Measurements from ENCODE around the gene ADGRA1. TPM values are rescaled to one million over a fixed set of nuclear protein-coding genes. Genes with fewer than 3 reads are reported as not detected.

ADGRA1 gene
- total RNA-seq, 4 donors from 2014 or later, result 0.07 to 1.0 TPM; not detected in 2

DNA sequence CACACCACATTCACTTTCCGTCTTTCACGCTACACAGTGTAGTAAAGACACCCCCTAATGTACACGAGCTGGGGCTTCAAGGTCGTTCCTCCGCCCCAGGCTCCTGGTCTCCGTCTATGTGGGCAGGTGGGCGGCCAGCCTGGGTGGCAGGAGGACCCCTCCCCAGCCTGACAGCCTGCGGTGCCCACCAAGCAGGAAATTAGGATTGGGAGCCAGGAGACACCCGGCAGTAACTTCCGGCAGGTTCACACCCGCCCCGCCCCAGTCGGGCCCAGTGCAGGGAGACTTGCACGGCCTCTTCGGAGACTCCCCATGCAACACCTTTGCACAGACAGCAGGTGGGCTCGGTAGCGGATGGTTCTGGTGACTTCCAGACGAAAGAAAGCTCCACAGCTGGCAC, 27.7 kb upstream of the ADGRA1 start:
- H3K4me3 ChIP-seq, result no peak overlapping the region
- TF ChIP-seq, protein P1, sequence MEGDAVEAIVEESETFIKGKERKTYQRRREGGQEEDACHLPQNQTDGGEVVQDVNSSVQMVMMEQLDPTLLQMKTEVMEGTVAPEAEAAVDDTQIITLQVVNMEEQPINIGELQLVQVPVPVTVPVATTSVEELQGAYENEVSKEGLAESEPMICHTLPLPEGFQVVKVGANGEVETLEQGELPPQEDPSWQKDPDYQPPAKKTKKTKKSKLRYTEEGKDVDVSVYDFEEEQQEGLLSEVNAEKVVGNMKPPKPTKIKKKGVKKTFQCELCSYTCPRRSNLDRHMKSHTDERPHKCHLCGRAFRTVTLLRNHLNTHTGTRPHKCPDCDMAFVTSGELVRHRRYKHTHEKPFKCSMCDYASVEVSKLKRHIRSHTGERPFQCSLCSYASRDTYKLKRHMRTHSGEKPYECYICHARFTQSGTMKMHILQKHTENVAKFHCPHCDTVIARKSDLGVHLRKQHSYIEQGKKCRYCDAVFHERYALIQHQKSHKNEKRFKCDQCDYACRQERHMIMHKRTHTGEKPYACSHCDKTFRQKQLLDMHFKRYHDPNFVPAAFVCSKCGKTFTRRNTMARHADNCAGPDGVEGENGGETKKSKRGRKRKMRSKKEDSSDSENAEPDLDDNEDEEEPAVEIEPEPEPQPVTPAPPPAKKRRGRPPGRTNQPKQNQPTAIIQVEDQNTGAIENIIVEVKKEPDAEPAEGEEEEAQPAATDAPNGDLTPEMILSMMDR (IDR thresholded peaks at IDR 0.05), result no peak
- TF ChIP-seq POLR2A (IDR thresholded peaks at IDR 0.05), result no peak
- no peaks in the 10 kb centered on the region for H3K4me1 ChIP-seq
- H3K36me3 ChIP-seq, result no peaks in the 10 kb centered on the region
- H3K9me3 ChIP-seq, result no peaks in the 10 kb centered on the region
- DNase-seq, result no peak
- intact Hi-C loops (cut with DNase I; ENCODE audit: low total_unique reads), result no loop called here
- H3K27ac ChIP-seq, result no peak overlapping the region
- H3K27me3 ChIP-seq, result no peaks in the 10 kb centered on the region

DNA sequence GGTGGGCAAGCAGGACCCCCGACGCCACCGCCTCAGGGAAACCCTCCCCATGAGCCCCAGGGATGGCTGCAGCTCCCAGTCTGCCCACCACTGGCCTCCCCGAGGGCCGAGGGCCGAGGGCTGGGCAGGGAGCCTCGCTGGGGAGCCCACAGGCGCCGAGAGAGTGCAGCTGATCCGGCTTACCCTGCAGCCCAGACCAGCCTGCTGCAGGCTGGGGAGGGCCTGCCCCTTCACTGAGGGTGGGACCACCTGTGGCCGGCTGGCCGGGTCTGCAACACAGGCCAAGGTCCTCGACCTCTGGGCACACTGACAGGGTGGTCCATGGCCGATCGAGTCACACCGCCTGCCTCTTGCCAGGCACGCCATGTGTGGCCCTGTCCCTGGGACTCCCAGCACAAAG, 27.3 kb upstream of the ADGRA1 start:
- no peaks in the 10 kb centered on the region for H3K4me1 ChIP-seq
- no peaks in the 10 kb centered on the region for H3K36me3 ChIP-seq
- no peak overlapping the region for H3K27ac ChIP-seq
- TF ChIP-seq POLR2A (IDR thresholded peaks at IDR 0.05), result no peak
- TF ChIP-seq, protein P1 (IDR thresholded peaks at IDR 0.05), result no peak
- intact Hi-C loops (cut with DNase I; ENCODE audit: low total_unique reads), result no loop called here
- H3K9me3 ChIP-seq, result no peaks in the 10 kb centered on the region
- DNase-seq, result no peak
- no peak overlapping the region for H3K4me3 ChIP-seq
- H3K27me3 ChIP-seq, result no peaks in the 10 kb centered on the region

DNA sequence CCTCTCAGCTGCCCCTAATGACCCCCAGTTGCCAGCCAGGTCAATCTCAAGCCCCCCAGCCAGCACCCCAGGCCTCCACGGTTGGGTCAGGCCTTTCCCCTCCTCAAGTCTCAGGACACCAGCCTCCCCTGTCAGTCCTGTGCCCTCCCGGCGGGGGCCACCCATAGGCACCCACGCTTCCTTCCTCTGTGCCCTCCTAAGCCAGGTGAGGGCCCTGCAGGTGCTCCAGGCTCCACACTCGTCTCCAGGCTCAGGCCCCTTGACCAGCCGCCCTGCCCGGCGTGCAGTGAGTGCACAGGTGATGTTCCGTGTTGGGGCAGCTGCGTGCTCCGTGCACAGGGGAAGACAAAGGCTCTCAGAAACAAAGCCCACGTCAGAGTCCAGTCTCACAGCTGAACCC, 26.8 kb upstream of the ADGRA1 start:
- Histone ChIP-seq H3K36me3 (no peaks in the 10 kb centered on the region), H3K4me1 (no peaks in the 10 kb centered on the region), H3K27me3 (no peaks in the 10 kb centered on the region), H3K9me3 (no peaks in the 10 kb centered on the region), H3K4me3 (no peak overlapping the region), H3K27ac (no peak overlapping the region)
- no peak for DNase-seq
- intact Hi-C loops (cut with DNase I; ENCODE audit: low total_unique reads), result no loop called here
- no peak for TF ChIP-seq POLR2A (IDR thresholded peaks at IDR 0.05)
- TF ChIP-seq, protein P1 (IDR thresholded peaks at IDR 0.05), result no peak

DNA sequence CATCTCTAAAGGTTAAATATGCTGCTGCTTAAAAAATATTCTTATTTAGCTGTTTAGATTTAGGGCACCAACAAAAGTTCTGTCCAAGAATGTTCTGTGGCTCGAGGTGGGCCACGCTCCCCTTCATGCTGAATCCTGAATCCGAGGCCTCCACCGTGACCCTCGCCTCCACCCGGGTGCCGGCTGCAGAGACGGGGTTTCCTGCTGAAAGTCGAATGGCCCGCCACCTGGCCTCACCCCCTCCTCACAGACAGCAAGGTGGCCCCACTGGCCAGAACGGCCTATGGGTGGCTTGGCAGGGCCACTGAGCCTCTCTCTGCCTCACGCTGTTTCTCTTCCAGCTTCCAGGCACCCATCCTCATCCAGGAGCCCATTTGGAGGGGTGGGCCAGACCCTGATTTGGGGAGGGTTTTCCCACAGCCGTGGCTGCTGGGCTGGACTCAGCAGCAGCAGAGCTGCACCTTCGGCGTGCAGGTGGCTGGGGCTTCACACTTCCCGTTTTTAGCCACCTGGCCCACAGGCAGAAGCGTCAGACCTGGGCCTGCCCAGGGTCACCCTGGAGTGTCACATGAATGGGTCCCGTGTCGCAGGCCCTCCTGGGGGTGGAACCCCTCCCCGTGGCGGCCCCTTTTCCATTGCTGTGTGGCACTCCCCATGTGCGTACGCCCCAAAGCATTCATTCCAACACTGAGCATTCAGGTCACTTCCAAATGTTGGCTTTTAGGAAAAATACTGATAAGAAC, 26.3 kb upstream of the ADGRA1 start:
- no peaks in the 10 kb centered on the region for H3K27me3 ChIP-seq
- H3K4me1 ChIP-seq, result no peaks in the 10 kb centered on the region
- intact Hi-C loops (cut with DNase I; ENCODE audit: low total_unique reads), result no loop called here
- H3K9me3 ChIP-seq, result no peaks in the 10 kb centered on the region
- no peak for DNase-seq
- no peak overlapping the region for H3K27ac ChIP-seq
- no peaks in the 10 kb centered on the region for H3K36me3 ChIP-seq
- TF ChIP-seq, protein P1 (IDR thresholded peaks at IDR 0.05), result no peak
- no peak for TF ChIP-seq POLR2A (IDR thresholded peaks at IDR 0.05)
- no peak overlapping the region for H3K4me3 ChIP-seq

DNA sequence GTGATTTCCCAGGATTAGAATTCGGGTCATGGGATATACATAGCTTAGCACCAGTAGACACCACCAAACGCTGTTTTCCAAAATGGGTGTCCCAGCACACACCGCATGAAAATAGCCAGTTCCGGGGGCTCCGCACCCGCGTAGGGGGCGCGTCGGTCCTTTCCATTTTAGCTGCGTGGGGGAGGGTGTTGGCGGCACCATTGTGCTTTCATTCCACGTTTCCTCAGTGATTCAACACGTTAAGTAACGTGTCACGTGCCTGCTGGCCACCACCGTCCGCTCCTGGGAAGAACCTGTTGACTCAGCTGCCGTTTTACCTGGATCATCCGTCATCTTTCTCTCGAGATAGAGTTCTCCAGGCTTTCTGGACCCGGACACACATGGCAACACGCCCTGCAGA, 25.6 kb upstream of the ADGRA1 start:
- TF ChIP-seq, protein P1 (IDR thresholded peaks at IDR 0.05), result no peak
- TF ChIP-seq POLR2A (IDR thresholded peaks at IDR 0.05), result no peak
- no peak overlapping the region for H3K4me3 ChIP-seq
- intact Hi-C loops (cut with DNase I; ENCODE audit: low total_unique reads), result no loop called here
- no peaks in the 10 kb centered on the region for H3K4me1 ChIP-seq
- no peak for DNase-seq
- no peaks in the 10 kb centered on the region for H3K27me3 ChIP-seq
- H3K9me3 ChIP-seq, result no peaks in the 10 kb centered on the region
- H3K36me3 ChIP-seq, result no peaks in the 10 kb centered on the region
- no peak overlapping the region for H3K27ac ChIP-seq
